BLaER1 (cell line): Measurements from ENCODE around the gene RBKS.
"Not testable (repeated sequence)": the region's sequence is repeated elsewhere in the genome, so short reads cannot be mapped to it uniquely, and the experiment has no call there.

Experiments
- H3K27ac ChIP-seq: shearing (Covaris generic); formaldehyde crosslinking; 2 replicates; pipeline ENCODE4 v1.8.1; 2022
- H3K27me3 ChIP-seq: shearing (Covaris generic); formaldehyde crosslinking; 2 replicates; pipeline ENCODE4 v1.8.1; 2022
- H3K36me3 ChIP-seq: shearing (Covaris generic); formaldehyde crosslinking; 2 replicates; pipeline ENCODE4 v1.8.1; 2022
- H3K4me1 ChIP-seq: shearing (Covaris generic); formaldehyde crosslinking; 2 replicates; pipeline ENCODE4 v1.8.1; 2022
- H3K4me2 ChIP-seq: shearing (Covaris generic); formaldehyde crosslinking; 2 replicates; pipeline ENCODE4 v1.8.1; 2022
- H3K4me3 ChIP-seq: shearing (Covaris generic); formaldehyde crosslinking; 2 replicates; pipeline ENCODE4 v1.8.1; 2022
- H3K9ac ChIP-seq: shearing (Covaris generic); formaldehyde crosslinking; 2 replicates; pipeline ENCODE4 v1.8.1; 2022
- H3K9me3 ChIP-seq: shearing (Covaris generic); formaldehyde crosslinking; 2 replicates; pipeline ENCODE4 v1.8.1; 2022
- H4K20me1 ChIP-seq: shearing (Covaris generic); formaldehyde crosslinking; 2 replicates; pipeline ENCODE4 v1.8.1; 2022
- Cebpa-rat ChIP-seq: shearing (Covaris generic); IDR thresholded peaks from 2 replicates; pipeline ENCODE4 v1.8.1; 2022

The RBKS gene

DNA sequence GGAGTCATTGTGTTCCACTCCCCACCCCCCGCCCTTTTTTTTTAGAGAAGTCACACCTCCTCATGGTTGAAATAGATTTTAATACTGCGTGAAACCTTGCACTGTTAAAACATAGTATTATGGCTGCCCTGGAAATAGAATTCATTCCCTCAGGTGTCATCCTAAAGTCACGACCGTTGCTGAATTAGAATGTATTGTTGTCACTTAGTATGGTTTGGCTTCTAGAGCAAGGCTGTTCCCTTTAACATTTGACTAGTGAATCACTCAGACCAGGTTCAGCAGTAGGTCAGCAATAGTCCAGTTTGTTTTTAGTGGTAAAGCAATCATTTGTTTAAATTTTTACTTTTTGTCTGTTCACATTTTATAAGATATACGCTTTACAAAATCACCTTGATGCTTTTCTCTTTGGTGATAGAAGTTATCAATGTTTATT, 1.5 kb upstream of the RBKS start:
- Histone ChIP-seq H3K9ac (no peak overlapping the region), H4K20me1 (no peaks in the 10 kb centered on the region), H3K9me3 (no peaks in the 10 kb centered on the region), H3K4me2 (peak overlapping the region; percentile 93), H3K4me1 (peaks cover 43% of the 10 kb centered on the region), H3K27me3 (no peaks in the 10 kb centered on the region), H3K4me3 (peak overlapping the region; percentile 85), H3K27ac (no peak overlapping the region), H3K36me3 (peaks cover 27% of the 10 kb centered on the region)
- TF ChIP-seq Cebpa-rat = no peak

DNA sequence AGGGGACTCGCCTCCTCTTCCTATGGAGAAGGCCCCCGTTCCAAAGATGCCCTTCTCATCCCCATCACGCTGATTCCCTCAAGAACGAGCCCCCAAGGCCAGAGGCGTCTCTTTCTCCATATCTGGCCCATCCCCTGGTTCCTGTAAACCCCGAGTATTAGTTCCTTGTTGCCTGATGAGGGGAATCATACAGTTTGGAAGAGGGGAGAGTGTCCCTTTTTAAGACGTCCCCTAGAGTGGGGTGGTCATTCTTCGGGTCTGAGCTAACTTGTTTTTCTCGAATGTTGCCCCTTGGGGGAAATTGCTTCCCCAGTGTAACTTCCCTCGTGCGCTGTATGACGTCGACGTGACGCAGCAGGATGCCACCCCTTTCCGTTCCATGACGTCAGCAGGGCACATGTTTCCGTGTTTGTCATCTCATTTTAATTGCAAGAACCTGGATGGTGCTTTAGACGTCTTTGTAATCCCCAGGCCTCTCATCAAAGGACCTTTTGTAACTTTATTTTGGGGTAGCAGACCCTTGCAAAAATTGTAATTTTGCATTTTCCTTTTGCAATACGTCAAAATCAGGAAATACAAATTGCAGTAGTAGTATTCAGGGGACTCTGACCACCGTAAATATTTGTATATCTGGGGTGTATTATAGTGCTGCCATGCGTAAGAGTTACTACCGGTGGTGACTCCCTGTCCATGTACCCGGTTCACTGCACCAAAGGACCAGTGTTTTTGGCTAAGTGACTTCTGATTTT, 911 bp upstream of the RBKS start:
- peaks cover 43% of the 10 kb centered on the region for H3K4me1 ChIP-seq
- H4K20me1 ChIP-seq = no peaks in the 10 kb centered on the region
- peak overlapping the region; percentile 85 for H3K4me3 ChIP-seq
- no peaks in the 10 kb centered on the region for H3K9me3 ChIP-seq
- H3K4me2 ChIP-seq = peak overlapping the region; percentile 93
- H3K27me3 ChIP-seq = no peaks in the 10 kb centered on the region
- TF ChIP-seq Cebpa-rat = no peak
- H3K9ac ChIP-seq = peak overlapping the region; percentile 91
- peak overlapping the region; percentile 92 for H3K27ac ChIP-seq
- peaks cover 21% of the 10 kb centered on the region for H3K36me3 ChIP-seq

DNA sequence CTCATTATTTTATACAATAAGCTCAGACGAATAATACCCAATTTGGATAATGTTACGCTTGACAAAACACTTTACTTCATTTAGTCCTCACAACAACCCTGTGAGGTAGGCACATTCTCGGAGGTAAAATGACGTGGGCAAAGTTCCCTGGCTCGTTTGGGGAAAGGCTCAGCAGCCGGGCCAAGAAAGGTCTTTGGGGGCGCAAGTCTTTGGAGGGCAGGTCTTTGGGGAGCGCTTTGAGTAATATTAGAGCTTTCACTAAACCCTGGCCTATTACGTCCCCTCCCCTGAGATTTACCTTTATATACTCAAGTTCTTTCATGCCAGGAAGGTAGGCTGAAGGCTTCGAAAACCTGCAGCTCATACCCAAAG, 427 bp downstream of the RBKS start:
- H3K36me3 ChIP-seq = peaks cover 8% of the 10 kb centered on the region

DNA sequence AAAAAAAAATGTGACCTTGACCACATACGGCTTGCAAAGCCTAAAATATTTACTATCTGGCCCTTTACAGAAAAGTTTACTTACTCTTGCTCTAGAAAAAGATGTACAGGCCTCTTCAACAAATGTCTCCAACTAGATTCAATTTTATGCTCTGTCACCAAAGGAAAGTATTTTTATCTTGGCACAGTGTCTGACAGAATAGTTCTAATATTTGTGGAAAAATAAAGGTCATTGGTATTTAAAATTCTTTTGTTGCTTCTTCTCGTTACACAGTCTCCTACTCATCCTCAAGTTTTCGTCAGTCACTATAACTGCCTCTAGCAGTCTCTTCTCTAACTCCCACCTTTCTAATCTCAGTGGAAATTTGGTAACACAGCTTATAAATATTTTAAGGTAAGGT, 1.4 kb downstream of the RBKS start:
- H3K9ac ChIP-seq = no peak overlapping the region
- no peak for TF ChIP-seq Cebpa-rat
- H3K4me2 ChIP-seq = no peak overlapping the region
- H3K4me3 ChIP-seq = no peak overlapping the region
- H4K20me1 ChIP-seq = no peaks in the 10 kb centered on the region
- no peaks in the 10 kb centered on the region for H3K9me3 ChIP-seq
- H3K36me3 ChIP-seq = no peaks in the 10 kb centered on the region
- no peak overlapping the region for H3K27ac ChIP-seq
- H3K4me1 ChIP-seq = peaks cover 43% of the 10 kb centered on the region
- no peaks in the 10 kb centered on the region for H3K27me3 ChIP-seq

More for the DNA sequence above, 427 bp downstream of the RBKS start:
- no peaks in the 10 kb centered on the region for H4K20me1 ChIP-seq
- TF ChIP-seq Cebpa-rat = no peak
- H3K4me3 ChIP-seq = peak overlapping the region; percentile 85
- no peaks in the 10 kb centered on the region for H3K27me3 ChIP-seq
- H3K4me2 ChIP-seq = peak overlapping the region; percentile 93
- no peaks in the 10 kb centered on the region for H3K9me3 ChIP-seq
- peak overlapping the region; percentile 92 for H3K27ac ChIP-seq
- H3K9ac ChIP-seq = peak overlapping the region; percentile 91
- H3K4me1 ChIP-seq = peaks cover 43% of the 10 kb centered on the region

DNA sequence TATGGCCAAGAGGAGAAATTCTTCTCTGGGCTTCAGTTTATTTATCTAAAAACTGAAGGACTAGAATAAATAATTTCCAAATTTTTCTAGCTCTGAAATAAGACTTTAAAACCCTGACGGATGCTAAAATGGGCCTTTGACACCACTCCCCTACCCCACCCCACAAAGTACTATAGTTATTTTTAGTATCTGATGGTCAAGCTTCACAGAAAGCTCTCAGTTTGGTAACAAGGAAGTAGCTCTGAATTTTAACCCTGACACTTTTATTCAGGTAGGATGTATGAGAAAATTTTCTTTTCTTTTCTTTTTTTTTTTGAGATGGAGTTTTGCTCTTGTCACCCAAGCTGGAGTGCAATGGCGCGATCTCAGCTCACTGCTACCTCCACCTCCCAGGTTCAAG, 2.4 kb downstream of the RBKS start:
- Histone ChIP-seq H3K4me2 (peak overlapping the region; percentile 10; the same call in 1 of the 2 replicates), H3K4me3 (no peak overlapping the region), H3K9ac (no peak overlapping the region), H3K9me3 (no peaks in the 10 kb centered on the region), H3K4me1 (peaks cover 34% of the 10 kb centered on the region), H3K36me3 (no peaks in the 10 kb centered on the region), H4K20me1 (no peaks in the 10 kb centered on the region), H3K27me3 (no peaks in the 10 kb centered on the region), H3K27ac (no peak overlapping the region)
- no peak for TF ChIP-seq Cebpa-rat

DNA sequence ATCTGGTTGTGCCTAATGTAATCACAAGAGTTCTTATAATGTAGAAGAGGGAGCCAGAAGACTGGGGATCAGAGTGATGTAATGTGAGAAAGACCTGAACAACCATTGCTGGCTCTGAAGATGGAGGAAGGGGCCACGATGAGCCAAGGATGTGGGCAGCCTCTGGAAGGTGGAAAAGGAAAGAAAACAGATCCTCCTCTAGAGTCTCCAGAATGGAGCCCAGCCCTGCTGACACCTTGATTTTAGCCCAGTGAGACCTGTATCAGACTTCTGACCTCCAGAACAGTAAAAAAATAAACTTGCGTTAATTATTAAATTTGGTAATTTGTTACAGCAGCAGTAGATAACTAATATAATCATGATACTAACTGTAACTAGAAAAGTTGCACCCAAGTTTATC, 3.1 kb downstream of the RBKS start:
- H3K9me3 ChIP-seq = no peaks in the 10 kb centered on the region
- no peaks in the 10 kb centered on the region for H4K20me1 ChIP-seq
- H3K4me3 ChIP-seq = no peak overlapping the region
- no peak overlapping the region for H3K4me2 ChIP-seq
- no peaks in the 10 kb centered on the region for H3K36me3 ChIP-seq
- H3K4me1 ChIP-seq = peaks cover 27% of the 10 kb centered on the region
- no peaks in the 10 kb centered on the region for H3K27me3 ChIP-seq
- H3K27ac ChIP-seq = no peak overlapping the region
- H3K9ac ChIP-seq = no peak overlapping the region
- TF ChIP-seq Cebpa-rat = no peak

DNA sequence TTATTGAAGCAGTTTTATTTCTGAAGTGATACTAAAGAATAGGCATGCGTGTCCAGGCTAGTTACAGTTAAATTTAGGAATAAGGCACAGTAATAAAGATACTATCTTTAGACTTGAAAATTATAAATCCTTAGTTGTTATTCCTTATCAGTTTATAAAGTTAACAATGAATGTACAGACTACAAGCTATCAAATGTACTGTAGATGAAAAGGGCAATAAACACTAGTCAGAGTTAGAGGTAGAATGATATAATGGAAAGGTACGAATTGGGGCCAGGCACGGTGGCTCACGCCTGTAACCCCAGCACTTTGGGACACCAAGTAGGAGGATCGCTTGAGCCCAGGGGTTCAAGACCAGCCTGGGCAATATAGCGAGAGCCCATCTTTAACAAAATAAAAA, 3.9 kb downstream of the RBKS start:
- no peaks in the 10 kb centered on the region for H3K27me3 ChIP-seq
- H3K27ac ChIP-seq = no peak overlapping the region
- H3K4me2 ChIP-seq = no peak overlapping the region
- H3K4me1 ChIP-seq = peaks cover 19% of the 10 kb centered on the region
- no peaks in the 10 kb centered on the region for H4K20me1 ChIP-seq
- no peaks in the 10 kb centered on the region for H3K36me3 ChIP-seq
- H3K9ac ChIP-seq = no peak overlapping the region
- TF ChIP-seq Cebpa-rat = no peak
- H3K4me3 ChIP-seq = no peak overlapping the region
- H3K9me3 ChIP-seq = peaks cover 5% of the 10 kb centered on the region; the same call in 1 of the 2 replicates

DNA sequence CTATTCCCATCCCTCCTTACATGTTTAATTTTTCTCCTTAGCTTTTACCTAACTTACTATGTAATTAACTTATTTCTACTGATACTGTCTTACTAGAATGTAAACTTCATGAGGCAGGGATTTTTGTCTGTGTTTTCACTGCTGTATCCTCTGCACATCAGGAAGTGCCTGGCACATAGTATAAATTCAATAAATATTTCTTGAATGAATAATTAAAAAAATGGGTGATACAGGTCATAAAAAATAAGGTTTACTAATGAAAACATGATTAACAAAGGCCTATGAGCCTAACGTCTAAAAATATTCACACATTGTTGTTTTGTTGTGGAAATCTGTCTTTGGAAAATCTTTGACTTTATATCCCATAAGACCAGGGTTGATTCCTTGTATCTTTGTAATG, 4.5 kb downstream of the RBKS start:
- no peak for TF ChIP-seq Cebpa-rat
- H3K27ac ChIP-seq = no peak overlapping the region
- H3K4me2 ChIP-seq = no peak overlapping the region
- peaks cover 16% of the 10 kb centered on the region for H3K4me1 ChIP-seq
- no peaks in the 10 kb centered on the region for H4K20me1 ChIP-seq
- H3K27me3 ChIP-seq = no peaks in the 10 kb centered on the region
- no peaks in the 10 kb centered on the region for H3K36me3 ChIP-seq
- H3K9me3 ChIP-seq = peaks cover 5% of the 10 kb centered on the region; the same call in 1 of the 2 replicates
- H3K9ac ChIP-seq = no peak overlapping the region
- no peak overlapping the region for H3K4me3 ChIP-seq

DNA sequence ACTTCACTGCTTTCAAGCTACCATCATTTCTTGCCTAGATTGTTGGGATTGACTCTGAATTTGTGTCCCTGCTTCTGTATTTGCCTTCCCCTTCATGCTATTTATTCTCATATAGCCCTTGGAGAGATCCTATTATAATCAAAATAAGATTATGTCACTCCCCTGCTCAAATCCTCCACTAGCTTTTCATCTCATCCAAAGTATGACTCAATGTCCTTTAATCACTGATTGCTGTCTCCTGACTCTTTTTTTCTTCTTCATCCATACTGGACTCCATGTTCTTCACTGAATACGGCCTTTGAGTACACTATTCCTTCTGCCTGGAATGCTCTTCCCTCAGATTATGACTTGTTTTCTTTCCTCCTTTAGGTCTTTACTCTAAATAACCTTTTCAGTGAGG, 5.0 kb downstream of the RBKS start:
- H3K27me3 ChIP-seq = no peaks in the 10 kb centered on the region
- H3K9me3 ChIP-seq = peaks cover 5% of the 10 kb centered on the region; the same call in 1 of the 2 replicates
- TF ChIP-seq Cebpa-rat = no peak
- peaks cover 16% of the 10 kb centered on the region for H3K4me1 ChIP-seq
- H4K20me1 ChIP-seq = no peaks in the 10 kb centered on the region
- no peak overlapping the region for H3K4me2 ChIP-seq
- no peak overlapping the region for H3K27ac ChIP-seq
- no peak overlapping the region for H3K4me3 ChIP-seq
- H3K9ac ChIP-seq = no peak overlapping the region
- H3K36me3 ChIP-seq = no peaks in the 10 kb centered on the region

DNA sequence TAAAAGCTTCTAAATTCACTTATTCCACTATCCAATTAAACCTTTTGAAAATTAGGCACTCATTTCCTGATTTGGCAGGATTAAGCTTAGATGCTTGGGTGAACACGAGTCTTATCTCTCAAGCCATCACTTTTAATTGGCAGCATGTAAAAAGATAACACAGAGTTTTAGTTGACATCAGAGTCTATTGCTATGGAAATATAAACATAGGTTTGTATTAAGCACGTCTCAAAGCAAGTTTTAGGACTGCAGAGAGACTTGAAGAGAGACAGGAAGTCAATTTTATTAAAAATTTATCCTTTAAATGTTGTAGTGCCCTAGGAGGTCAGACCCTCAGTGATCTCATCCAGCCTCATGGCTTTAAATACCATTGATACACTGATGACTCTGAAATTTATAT, 5.6 kb downstream of the RBKS start:
- H3K4me2 ChIP-seq = no peak overlapping the region
- H3K9ac ChIP-seq = no peak overlapping the region
- no peaks in the 10 kb centered on the region for H3K36me3 ChIP-seq
- H3K9me3 ChIP-seq = peaks cover 5% of the 10 kb centered on the region; the same call in 1 of the 2 replicates
- H4K20me1 ChIP-seq = no peaks in the 10 kb centered on the region
- no peak overlapping the region for H3K4me3 ChIP-seq
- peaks cover 12% of the 10 kb centered on the region for H3K4me1 ChIP-seq
- H3K27ac ChIP-seq = no peak overlapping the region
- no peak for TF ChIP-seq Cebpa-rat
- no peaks in the 10 kb centered on the region for H3K27me3 ChIP-seq

DNA sequence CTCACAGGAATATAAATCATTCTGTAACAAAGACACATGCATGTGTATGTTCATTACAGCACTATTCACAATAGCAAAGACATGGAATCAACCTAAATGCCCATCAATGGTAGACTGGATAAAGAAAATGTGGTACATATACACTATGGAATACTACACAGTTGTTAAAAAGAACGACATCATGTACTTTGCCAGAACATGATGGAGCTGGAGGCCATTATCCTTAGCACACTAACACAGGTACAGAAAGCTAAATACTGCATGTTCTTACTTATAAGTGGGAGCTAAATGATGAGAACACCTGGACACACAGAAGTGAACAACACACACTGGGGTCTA, 7.6 kb downstream of the RBKS start:
- H3K9me3 ChIP-seq, H3K9ac ChIP-seq, H3K36me3 ChIP-seq, H3K4me2 ChIP-seq, H3K4me1 ChIP-seq, H4K20me1 ChIP-seq, H3K27me3 ChIP-seq, H3K4me3 ChIP-seq, H3K27ac ChIP-seq: not testable (repeated sequence)

DNA sequence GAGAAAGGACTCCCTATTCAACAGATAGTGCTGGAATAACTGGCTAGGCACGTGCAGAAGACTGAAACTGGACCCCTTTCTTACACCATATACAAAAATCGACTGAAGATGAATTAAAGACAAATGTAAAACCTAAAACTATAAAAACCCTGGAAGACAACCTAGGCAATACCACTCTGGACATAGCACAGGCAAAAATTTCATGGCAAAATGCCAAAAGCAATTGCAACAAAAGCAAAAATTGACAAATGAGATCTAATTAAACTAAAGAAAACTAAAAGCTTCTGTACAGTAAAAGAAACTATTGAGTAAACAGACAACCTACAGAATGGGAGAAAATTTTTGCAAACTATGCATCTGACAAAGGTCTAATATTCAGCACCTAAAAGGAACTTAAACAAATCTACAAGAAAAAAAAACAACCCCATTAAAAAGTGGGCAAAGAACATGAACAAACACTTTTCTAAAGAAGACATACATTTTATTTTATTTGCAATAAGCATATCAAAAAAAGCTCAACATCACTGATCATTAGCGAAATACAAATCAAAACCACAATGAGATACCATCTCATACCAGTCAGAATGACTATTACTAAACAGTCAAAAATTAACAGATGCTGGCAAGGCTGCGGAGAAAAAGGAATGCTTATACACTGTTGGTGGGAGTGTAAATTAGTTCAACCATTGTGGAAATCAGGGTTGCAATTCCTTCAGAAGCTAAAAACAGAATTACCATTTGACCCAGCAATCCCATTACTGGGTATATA, 8.2 kb downstream of the RBKS start:
- H4K20me1 ChIP-seq = not testable (repeated sequence)

More for the DNA sequence above, 8.2 kb downstream of the RBKS start:
- H3K4me1 ChIP-seq, H3K4me3 ChIP-seq, H3K9ac ChIP-seq, H3K27ac ChIP-seq, H3K36me3 ChIP-seq, H3K27me3 ChIP-seq, H3K9me3 ChIP-seq, H3K4me2 ChIP-seq: not testable (repeated sequence)
